PC-9 (cell line): ENCODE data around the gene FOXP1. TPM values are rescaled to one million over a fixed set of nuclear protein-coding genes. Genes with fewer than 3 reads are reported as not detected.

Source experiments
- BruUV-seq: library from RNA; stranded (reverse); fragments of 400-500 nt; replicated peaks from 2 replicates; lab custom pipeline; 2021; lab: Mats Ljungman, UMichigan
- CTCF ChIA-PET: fragments of 300-600 bp; sonication (Branson Sonifier 250); formaldehyde crosslinking; loops from one replicate; lab custom pipeline; 2022; ENCODE audit warnings: antibody characterized with exemption; lab: Charles Lee
- POLR2A ChIA-PET: fragments of 300-600 bp; sonication (Branson Sonifier 250); formaldehyde crosslinking; loops from one replicate; lab custom pipeline; 2022; ENCODE audit warnings: antibody characterized with exemption; ENCODE audit not compliant: unreplicated experiment; lab: Charles Lee
- DNase-seq, 2 experiments: peaks; one replicate each; pipeline versions ENCODE4 v3.0.0 to v3.0.0-alpha.2; 2015 to 2022; ENCODE audit warnings: mixed read lengths in 1 of 2
- H2AFZ ChIP-seq: fragments of 200-600 bp; sonication (generic); 2 replicates; pipeline ENCODE4 v1.8.1; 2017; ENCODE audit warnings: antibody characterized with exemption
- H3F3A ChIP-seq: fragments of 200-600 bp; sonication (generic); 2 replicates; pipeline ENCODE4 v1.8.1; 2017; ENCODE audit warnings: antibody characterized with exemption, mild to moderate bottlenecking, low read depth; ENCODE audit not compliant: insufficient read depth
- H3K27ac ChIP-seq: fragments of 200-600 bp; sonication (generic); 2 replicates; pipeline ENCODE4 v1.6.1; 2016; ENCODE audit warnings: mixed run types
- H3K27me3 ChIP-seq: fragments of 200-600 bp; sonication (generic); 2 replicates; pipeline ENCODE4 v1.6.1; 2016; ENCODE audit warnings: low read depth, mixed run types; ENCODE audit not compliant: insufficient read depth
- H3K36me3 ChIP-seq: fragments of 200-600 bp; sonication (generic); 2 replicates; pipeline ENCODE4 v1.6.1; 2016; ENCODE audit warnings: low read depth, mixed run types
- H3K4me1 ChIP-seq: fragments of 200-600 bp; sonication (generic); replicated peaks from 2 replicates; pipeline ENCODE4 v1.6.1; 2016; ENCODE audit warnings: mixed run types; ENCODE audit not compliant: insufficient read depth
- H3K4me2 ChIP-seq: fragments of 200-600 bp; sonication (generic); 2 replicates; pipeline ENCODE4 v1.6.1; 2017; ENCODE audit warnings: mixed run types
- H3K4me3 ChIP-seq: fragments of 200-600 bp; sonication (generic); 2 replicates; pipeline ENCODE4 v1.6.1; 2016; ENCODE audit warnings: mixed run types
- H3K79me2 ChIP-seq: fragments of 200-600 bp; sonication (generic); 2 replicates; pipeline ENCODE4 v1.6.1; 2017; ENCODE audit warnings: low read depth, mixed run types
- H3K9me2 ChIP-seq: fragments of 200-600 bp; sonication (generic); 2 replicates; pipeline ENCODE4 v1.8.1; 2017; ENCODE audit warnings: mild to moderate bottlenecking; ENCODE audit not compliant: insufficient read depth
- H3K9me3 ChIP-seq: fragments of 200-600 bp; sonication (generic); 2 replicates; pipeline ENCODE4 v1.8.1; 2016; ENCODE audit warnings: low read depth; ENCODE audit not compliant: insufficient read depth
- H4K20me1 ChIP-seq: fragments of 200-600 bp; sonication (generic); 2 replicates; pipeline ENCODE4 v1.8.1; 2017; ENCODE audit not compliant: insufficient read depth
- EZH2 ChIP-seq: fragments of 200-600 bp; sonication (generic); IDR thresholded peaks from 2 replicates; pipeline ENCODE4 v1.8.0; 2017; ENCODE audit warnings: antibody characterized with exemption, low read depth
- intact Hi-C: fragments of 100-400 bp; cut with micrococcal nuclease; formaldehyde crosslinking; loops from one replicate; pipeline ENCODE4 v1.10.0; 2022; ENCODE audit not compliant: unreplicated experiment
- total RNA-seq: library from RNA; stranded (reverse); gene quantifications from 2 replicates; pipeline ENCODE4 v1.2.3, GENCODE V29; 2021
- TF ChIP-seq, protein P1 (sequence below): fragments of 200-600 bp; sonication (generic); conservative IDR thresholded peaks from 2 replicates; pipeline ENCODE4 v1.6.1; 2017; ENCODE audit warnings: mixed run types, antibody characterized with exemption, mild to moderate bottlenecking, moderate library complexity

FOXP1 gene
- total RNA-seq, 1 experiment from 2014 or later, result 33.3 TPM

GRCh38 chr3:71252466-71252865, 331.1 kb downstream of the FOXP1 start:
- H3K4me1 ChIP-seq, result no peaks in the 10 kb centered on the region
- BruUV-seq, result no TSS peak
- no peaks in the 10 kb centered on the region for H3K9me2 ChIP-seq
- H3K4me2 ChIP-seq, result no peak overlapping the region
- no peaks in the 10 kb centered on the region for H3K36me3 ChIP-seq
- H3K4me3 ChIP-seq, result no peak overlapping the region
- intact Hi-C loops, result no loop called here
- TF ChIP-seq, protein P1, sequence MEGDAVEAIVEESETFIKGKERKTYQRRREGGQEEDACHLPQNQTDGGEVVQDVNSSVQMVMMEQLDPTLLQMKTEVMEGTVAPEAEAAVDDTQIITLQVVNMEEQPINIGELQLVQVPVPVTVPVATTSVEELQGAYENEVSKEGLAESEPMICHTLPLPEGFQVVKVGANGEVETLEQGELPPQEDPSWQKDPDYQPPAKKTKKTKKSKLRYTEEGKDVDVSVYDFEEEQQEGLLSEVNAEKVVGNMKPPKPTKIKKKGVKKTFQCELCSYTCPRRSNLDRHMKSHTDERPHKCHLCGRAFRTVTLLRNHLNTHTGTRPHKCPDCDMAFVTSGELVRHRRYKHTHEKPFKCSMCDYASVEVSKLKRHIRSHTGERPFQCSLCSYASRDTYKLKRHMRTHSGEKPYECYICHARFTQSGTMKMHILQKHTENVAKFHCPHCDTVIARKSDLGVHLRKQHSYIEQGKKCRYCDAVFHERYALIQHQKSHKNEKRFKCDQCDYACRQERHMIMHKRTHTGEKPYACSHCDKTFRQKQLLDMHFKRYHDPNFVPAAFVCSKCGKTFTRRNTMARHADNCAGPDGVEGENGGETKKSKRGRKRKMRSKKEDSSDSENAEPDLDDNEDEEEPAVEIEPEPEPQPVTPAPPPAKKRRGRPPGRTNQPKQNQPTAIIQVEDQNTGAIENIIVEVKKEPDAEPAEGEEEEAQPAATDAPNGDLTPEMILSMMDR, result no peak
- no peak for TF ChIP-seq EZH2
- no peak overlapping the region for H3K27ac ChIP-seq
- H3K27me3 ChIP-seq, result no peaks in the 10 kb centered on the region
- no peaks in the 10 kb centered on the region for H4K20me1 ChIP-seq
- DNase-seq, result no peak
- POLR2A ChIA-PET, result no interaction called here
- H3K9me3 ChIP-seq, result no peaks in the 10 kb centered on the region
- H3F3A ChIP-seq, result no peaks in the 10 kb centered on the region
- H2AFZ ChIP-seq, result no peak overlapping the region
- CTCF ChIA-PET, result no interaction called here
- H3K79me2 ChIP-seq, result no peaks in the 10 kb centered on the region

- TF ChIP-seq EZH2, result no peak
- TF ChIP-seq, protein P1, result no peak
- ChIA-PET CTCF (no interaction called here), POLR2A (no interaction called here)
- no peaks in the 10 kb centered on the region for H3K79me2 ChIP-seq
- no peak overlapping the region for H3K4me2 ChIP-seq
- H3K27ac ChIP-seq, result no peak overlapping the region
- H3K9me2 ChIP-seq, result no peaks in the 10 kb centered on the region
- no peaks in the 10 kb centered on the region for H3K9me3 ChIP-seq
- no peaks in the 10 kb centered on the region for H3K4me1 ChIP-seq
- no peaks in the 10 kb centered on the region for H3K36me3 ChIP-seq
- no peaks in the 10 kb centered on the region for H4K20me1 ChIP-seq
- H3F3A ChIP-seq, result no peaks in the 10 kb centered on the region
- DNase-seq, result no peak
- no peak overlapping the region for H2AFZ ChIP-seq
- H3K4me3 ChIP-seq, result no peak overlapping the region
- intact Hi-C loops, result no loop called here
- no TSS peak for BruUV-seq
- no peaks in the 10 kb centered on the region for H3K27me3 ChIP-seq
Measured at GRCh38 chr3:71251156-71251775, 332.3 kb downstream of the FOXP1 start.

GRCh38 chr3:71250026-71250425, 333.5 kb downstream of the FOXP1 start:
- Histone ChIP-seq H3K27ac (no peak overlapping the region), H3K9me2 (no peaks in the 10 kb centered on the region), H3K4me1 (no peaks in the 10 kb centered on the region), H3F3A (no peaks in the 10 kb centered on the region), H3K9me3 (no peaks in the 10 kb centered on the region), H2AFZ (no peak overlapping the region), H3K27me3 (no peaks in the 10 kb centered on the region), H4K20me1 (no peaks in the 10 kb centered on the region), H3K36me3 (no peaks in the 10 kb centered on the region), H3K79me2 (no peaks in the 10 kb centered on the region), H3K4me3 (no peak overlapping the region), H3K4me2 (no peak overlapping the region)
- intact Hi-C loops, result no loop called here
- ChIA-PET CTCF (no interaction called here), POLR2A (no interaction called here)
- no peak for DNase-seq
- TF ChIP-seq, protein P1, result no peak
- TF ChIP-seq EZH2, result no peak
- BruUV-seq, result no TSS peak
